Measurements from ENCODE around the gene RAB8B.

- no peak for TF ChIP-seq CTCF (IDR thresholded peaks at IDR 0.05; ENCODE audit: insufficient read depth, low read length, poor library complexity, severe bottlenecking)
- TF ChIP-seq EZH2phosphoT487 (conservative IDR thresholded peaks at IDR 0.05; ENCODE audit: low read length), result no peak
Observed at GRCh38 chr15:63295341-63295740, 105.9 kb downstream of the RAB8B start.
